GM12878 (cell line): ENCODE results near the gene ING4. TPM values are rescaled to one million over a fixed set of nuclear protein-coding genes. Genes with fewer than 3 reads are reported as not detected.
"Not testable (repeated sequence)": the region's sequence is repeated elsewhere in the genome, so short reads cannot be mapped to it uniquely, and the experiment has no call there.

ENCODE experiments used
- ATAC-seq: fragments of 200-7000 bp; cut with Tn5 transposase; 3 replicates; pipeline ENCODE4 v1.9.1; 2020; ENCODE audit warnings: mild to moderate bottlenecking, moderate library complexity
- BruUV-seq: library from RNA; stranded (reverse); fragments of 400-500 nt; replicated peaks from 2 replicates; lab custom pipeline; 2021; lab: Mats Ljungman, UMichigan
- CTCF ChIA-PET: fragments of 300-600 bp; sonication (Branson Sonifier 250); formaldehyde crosslinking; extraction: SDS; loops from one replicate; lab custom pipeline; 2021; ENCODE audit warnings: inconsistent platforms; lab: Yijun Ruan, JAX
- POLR2A ChIA-PET: fragments of 350-600 bp; formaldehyde crosslinking; extraction: SDS; loops from one replicate; lab custom pipeline; 2021; ENCODE audit warnings: inconsistent platforms; lab: Charles Lee
- RAD21 ChIA-PET: fragments of 300-600 bp; sonication (Branson Sonifier 250); formaldehyde crosslinking; loops from one replicate; lab custom pipeline; 2023; ENCODE audit warnings: antibody characterized with exemption; ENCODE audit not compliant: unreplicated experiment; lab: Charles Lee
- SMC1A ChIA-PET: fragments of 300-600 bp; sonication (Branson Sonifier 250); formaldehyde crosslinking; loops from one replicate; lab custom pipeline; 2023; ENCODE audit not compliant: unreplicated experiment, uncharacterized antibody; lab: Charles Lee
- DNase-seq: peaks from one replicate; pipeline ENCODE4 v3.0.0-alpha.2; 2011; ENCODE audit warnings: low read depth, low spot score
- FAIRE-seq: peaks from 3 replicates; lab custom pipeline; 2011; peaks lifted over from hg19 to GRCh38; lab: Jason Lieb, UNC
- H2AFZ ChIP-seq: 2 replicates; pipeline ENCODE4 v1.6.0; 2011; ENCODE audit warnings: low read depth, low read length, control low read depth; ENCODE audit not compliant: control insufficient read depth
- H3K27ac ChIP-seq: 2 replicates; pipeline ENCODE4 v1.5.1; 2011; ENCODE audit warnings: control low read depth; ENCODE audit not compliant: control insufficient read depth, insufficient read depth
- H3K27me3 ChIP-seq, 2 experiments: replicated peaks in 1 of 2; 2 replicates each; pipeline versions ENCODE4 v1.6.0 to v1.6.1; 2011; ENCODE audit warnings: low read length in 1 of 2; ENCODE audit not compliant: control insufficient read depth in 2 of 2, insufficient read depth in 2 of 2
- H3K36me3 ChIP-seq, 2 experiments: 2 replicates each; pipeline ENCODE4 v1.5.1; 2011; ENCODE audit warnings: low read length in 1 of 2; ENCODE audit not compliant: control insufficient read depth in 2 of 2, insufficient read depth in 2 of 2
- H3K4me1 ChIP-seq: 2 replicates; pipeline ENCODE4 v1.6.1; 2011; ENCODE audit warnings: mild to moderate bottlenecking, low read length, moderate library complexity, mixed read lengths; ENCODE audit not compliant: control insufficient read depth, insufficient read depth
- H3K4me2 ChIP-seq: 2 replicates; pipeline ENCODE4 v1.6.0; 2011; ENCODE audit warnings: control low read depth; ENCODE audit not compliant: control insufficient read depth, insufficient read depth
- H3K4me3 ChIP-seq: fragments of 200-600 bp; sonication (generic); 2 replicates; pipeline ENCODE4 v1.5.1; 2016
- H3K79me2 ChIP-seq: 2 replicates; pipeline ENCODE4 v1.6.0; 2011; ENCODE audit warnings: low read length; ENCODE audit not compliant: control insufficient read depth, insufficient read depth
- H3K9ac ChIP-seq: 2 replicates; pipeline ENCODE4 v1.8.0; 2011; ENCODE audit warnings: low read length, control low read depth, mixed read lengths; ENCODE audit not compliant: control insufficient read depth, insufficient read depth
- H3K9me3 ChIP-seq: replicated peaks from 3 replicates; pipeline ENCODE4 v1.5.1; 2011; ENCODE audit warnings: mild to moderate bottlenecking, low read length; ENCODE audit not compliant: control insufficient read depth, insufficient read depth
- H4K20me1 ChIP-seq: 2 replicates; pipeline ENCODE4 v1.6.0; 2011; ENCODE audit not compliant: control insufficient read depth, insufficient read depth
- BCL3 ChIP-seq: IDR thresholded peaks from 2 replicates; pipeline ENCODE4 v1.6.1; 2011; ENCODE audit warnings: borderline replicate concordance, low read depth, mild to moderate bottlenecking, moderate library complexity, low read length; ENCODE audit not compliant: insufficient read depth, poor library complexity, severe bottlenecking
- NFYB ChIP-seq: IDR thresholded peaks from 2 replicates; pipeline ENCODE4 v1.6.1; 2011; ENCODE audit warnings: low read depth, mild to moderate bottlenecking, low read length, improper control_type of control experiment, moderate library complexity; ENCODE audit not compliant: insufficient read depth
- WGBS: methylation state at CpG from one replicate; pipeline ENCODE4 v1.1.6; 2016; ENCODE audit warnings: low lambda C conversion rate; ENCODE audit not compliant: insufficient replicate concordance, insufficient coverage; ENCODE audit errors: missing lambda C conversion rate; 5-methylcytosine and 5-hydroxymethylcytosine counted together
- in situ Hi-C: fragments of 300-500 bp; cut with MboI; formaldehyde crosslinking; loops from 9 replicates; pipeline ENCODE4 v1.14.3; 2018; ENCODE audit warnings: mixed read lengths
- intact Hi-C: fragments of 100-400 bp; cut with micrococcal nuclease; formaldehyde crosslinking; loops from one replicate; pipeline ENCODE4 v1.14.2; 2022; ENCODE audit not compliant: unreplicated experiment
- polyA plus RNA-seq, 11 experiments: library from polyadenylated mRNA; depleted of rRNA in 4 of 11; unstranded in 6 of 11; stranded (reverse) in 5 of 11; fragments of >200 nt; fragmentation: Nextera tagmentation in 4 of 11; fragmentation: Illumina TruSeq in 1 of 11; extraction: Ambion mirVana in 4 of 11; extraction: Trizol in 1 of 11; gene quantifications; 1 replicate in 1 of 11; 2 replicates in 10 of 11; pipeline versions ENCODE4 v1.2.1 to v1.2.3, GENCODE V29; 2011 to 2016; ENCODE audit warnings: inconsistent platforms in 2 of 11, missing spikeins in 2 of 11, low read depth in 1 of 11
- total RNA-seq, 4 experiments: library from RNA; depleted of rRNA in 3 of 4; stranded (reverse); fragments of >200 nt in 3 of 4; fragmentation: Illumina TruSeq in 1 of 4; extraction: Trizol in 1 of 4; gene quantifications; 2 replicates each; pipeline versions ENCODE4 v1.2.1 to v1.2.3, GENCODE V29; 2013 to 2021

ING4 gene
- total and polyA plus RNA-seq, 10 of the 15 experiments (the other 5 are each of a cell fraction or from before 2014, with no cell fraction given): 7.2 to 53.9 (median 21.8) TPM

GRCh38 chr12:6708960-6709394, 46.1 kb upstream of the ING4 start:
- no peak for DNase-seq
- ChIA-PET POLR2A (interaction anchor here (0.6 kb wide), 1 partner anchor 46 kb away, joined by 4 read pairs; no protein-coding TSS in a partner anchor), SMC1A (no interaction called here), RAD21 (no interaction called here), CTCF (interaction anchor here (1.1 to 1.5 kb wide), 3 partner anchors 15 to 28 kb away, joined by 3 to 5 read pairs (median 3); partner anchors contain the start of gene COPS7A)
- in situ Hi-C loops: no loop called here
- Histone ChIP-seq H3K79me2 (no peaks in the 10 kb centered on the region), H2AFZ (no peak overlapping the region), H3K9me3 (no peaks in the 10 kb centered on the region), H3K4me1 (no peaks in the 10 kb centered on the region), H3K27me3 (peaks cover 0 to 2% of the 10 kb centered on the region in 2 experiments; a peak in 1 of 4 replicates), H3K4me2 (no peak overlapping the region), H3K4me3 (no peak overlapping the region), H3K36me3 (no peaks in the 10 kb centered on the region), H4K20me1 (no peaks in the 10 kb centered on the region), H3K27ac (no peak overlapping the region), H3K9ac (no peak overlapping the region)
- no peak for FAIRE-seq
- BruUV-seq: no TSS peak
- 75% methylated on average over 16 of the region's 16 CpGs for WGBS
- intact Hi-C loops: no loop called here
- ATAC-seq: no peak
- peak; percentile 51; the same call in 1 of the 2 replicates for TF ChIP-seq NFYB
- no peak for TF ChIP-seq BCL3

GRCh38 chr12:6708351-6708750, 45.4 kb upstream of the ING4 start:
- H2AFZ ChIP-seq, H3K9ac ChIP-seq, H3K79me2 ChIP-seq, H3K4me2 ChIP-seq, BruUV-seq, SMC1A ChIA-PET, H3K27ac ChIP-seq, ATAC-seq, RAD21 ChIA-PET, in situ Hi-C loops, FAIRE-seq, intact Hi-C loops, H3K4me3 ChIP-seq, H3K4me1 ChIP-seq, DNase-seq, H3K27me3 ChIP-seq, H4K20me1 ChIP-seq, H3K36me3 ChIP-seq, H3K9me3 ChIP-seq: not testable (repeated sequence)
- POLR2A ChIA-PET: interaction anchor here (0.6 kb wide), 1 partner anchor 47 kb away, joined by 4 read pairs; no protein-coding TSS in a partner anchor
- WGBS: 79% methylated on average over 18 of the region's 21 CpGs
- CTCF ChIA-PET: interaction anchor here (1.1 to 1.5 kb wide), 3 partner anchors 15 to 27 kb away, joined by 3 to 5 read pairs (median 3); partner anchors contain the start of gene COPS7A
